PFSK-1 (cell line): Measurements from ENCODE around the gene LAMB3.

ENCODE experiments used
- FOXP2 ChIP-seq: optimal IDR thresholded peaks from 2 replicates; pipeline ENCODE3; 2011; ENCODE audit warnings: borderline replicate concordance, control low read depth, inconsistent platforms; ENCODE audit not compliant: insufficient read depth; ENCODE audit errors: extremely low read length, extremely low read depth
- POLR2AphosphoS5 ChIP-seq: IDR thresholded peaks from 2 replicates; pipeline ENCODE4 v1.6.1; 2012; ENCODE audit warnings: low read depth, mild to moderate bottlenecking, control low read depth, low read length, moderate library complexity
- SIN3A ChIP-seq: IDR thresholded peaks from 2 replicates; pipeline ENCODE4 v1.6.1; 2012; ENCODE audit warnings: mild to moderate bottlenecking, low read length, moderate library complexity, borderline replicate concordance; ENCODE audit not compliant: insufficient read depth
- TAF1 ChIP-seq: IDR thresholded peaks from 2 replicates; pipeline ENCODE4 v1.6.1; 2012; ENCODE audit warnings: low read length, control low read depth, borderline replicate concordance; ENCODE audit not compliant: insufficient read depth
- TF ChIP-seq, protein P1 (sequence below), 2 experiments: IDR thresholded peaks; 2 replicates each; pipeline versions ENCODE4 v1.6.1 to v1.8.0; 2011 to 2012; ENCODE audit warnings: low read depth in 2 of 2, low read length in 2 of 2, control low read depth in 1 of 2, inconsistent platforms in 1 of 2, mild to moderate bottlenecking in 1 of 2, moderate library complexity in 1 of 2; ENCODE audit not compliant: insufficient read depth in 1 of 2

DNA sequence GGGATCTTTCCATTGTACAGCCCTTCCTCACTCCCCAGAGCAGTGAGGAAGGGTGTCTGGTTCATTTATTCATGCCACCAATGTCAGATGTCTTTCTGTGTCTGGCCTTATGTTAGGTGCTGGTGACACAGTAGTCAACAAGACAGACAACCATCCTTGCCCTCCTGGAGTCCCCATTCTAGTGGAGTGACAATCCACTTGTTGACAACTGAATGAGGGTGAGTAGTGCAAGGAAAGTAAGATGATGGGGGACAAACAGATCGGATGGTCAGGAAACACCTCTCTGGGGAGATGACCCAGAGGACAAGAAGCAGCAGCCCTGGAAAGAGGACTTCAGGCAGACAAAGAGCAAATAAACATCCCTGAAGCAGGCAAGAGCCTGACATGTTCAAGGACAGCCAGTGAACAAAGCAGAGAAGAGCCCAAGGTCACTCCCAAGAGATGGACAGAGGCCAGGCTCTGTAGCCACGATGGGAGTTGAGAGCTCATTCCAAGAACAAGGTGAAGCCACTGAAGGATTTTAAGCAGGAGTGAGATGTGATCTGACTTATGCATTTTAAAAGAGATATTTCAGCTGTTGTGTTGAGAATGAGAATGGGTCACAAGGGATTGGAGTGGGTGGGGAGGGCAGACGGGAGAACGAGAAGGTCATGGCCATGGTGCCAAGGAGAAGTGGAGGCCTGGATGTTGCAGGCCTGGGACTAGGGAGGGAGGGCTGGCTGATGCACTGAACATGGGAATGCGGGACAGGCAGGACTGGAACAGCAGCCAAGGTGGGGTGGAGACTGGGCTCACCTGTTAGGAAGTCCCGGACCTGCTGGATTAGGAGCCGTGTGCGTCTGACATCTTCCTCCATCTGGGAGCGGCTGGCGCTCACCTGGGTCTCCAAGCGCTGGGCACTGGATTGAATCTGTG lies 30.2 kb downstream of the LAMB3 start:
- TF ChIP-seq, protein P1, sequence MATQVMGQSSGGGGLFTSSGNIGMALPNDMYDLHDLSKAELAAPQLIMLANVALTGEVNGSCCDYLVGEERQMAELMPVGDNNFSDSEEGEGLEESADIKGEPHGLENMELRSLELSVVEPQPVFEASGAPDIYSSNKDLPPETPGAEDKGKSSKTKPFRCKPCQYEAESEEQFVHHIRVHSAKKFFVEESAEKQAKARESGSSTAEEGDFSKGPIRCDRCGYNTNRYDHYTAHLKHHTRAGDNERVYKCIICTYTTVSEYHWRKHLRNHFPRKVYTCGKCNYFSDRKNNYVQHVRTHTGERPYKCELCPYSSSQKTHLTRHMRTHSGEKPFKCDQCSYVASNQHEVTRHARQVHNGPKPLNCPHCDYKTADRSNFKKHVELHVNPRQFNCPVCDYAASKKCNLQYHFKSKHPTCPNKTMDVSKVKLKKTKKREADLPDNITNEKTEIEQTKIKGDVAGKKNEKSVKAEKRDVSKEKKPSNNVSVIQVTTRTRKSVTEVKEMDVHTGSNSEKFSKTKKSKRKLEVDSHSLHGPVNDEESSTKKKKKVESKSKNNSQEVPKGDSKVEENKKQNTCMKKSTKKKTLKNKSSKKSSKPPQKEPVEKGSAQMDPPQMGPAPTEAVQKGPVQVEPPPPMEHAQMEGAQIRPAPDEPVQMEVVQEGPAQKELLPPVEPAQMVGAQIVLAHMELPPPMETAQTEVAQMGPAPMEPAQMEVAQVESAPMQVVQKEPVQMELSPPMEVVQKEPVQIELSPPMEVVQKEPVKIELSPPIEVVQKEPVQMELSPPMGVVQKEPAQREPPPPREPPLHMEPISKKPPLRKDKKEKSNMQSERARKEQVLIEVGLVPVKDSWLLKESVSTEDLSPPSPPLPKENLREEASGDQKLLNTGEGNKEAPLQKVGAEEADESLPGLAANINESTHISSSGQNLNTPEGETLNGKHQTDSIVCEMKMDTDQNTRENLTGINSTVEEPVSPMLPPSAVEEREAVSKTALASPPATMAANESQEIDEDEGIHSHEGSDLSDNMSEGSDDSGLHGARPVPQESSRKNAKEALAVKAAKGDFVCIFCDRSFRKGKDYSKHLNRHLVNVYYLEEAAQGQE (IDR thresholded peaks at IDR 0.05; ENCODE audit: insufficient read depth in 1 of 2, low read depth in 2 of 2, low read length in 2 of 2) = no peak
- TF ChIP-seq TAF1 (no peak), SIN3A (no peak), POLR2AphosphoS5 (no peak), FOXP2 (no peak)
